ENCODE measurements around the gene TLL1.

The TLL1 gene

GRCh38 chr4:166143227-166143626 lies 270.2 kb downstream of the TLL1 start:
- FAIRE-seq (no peak), DNase-seq (ENCODE audit: low spot score) (peak; percentile 50)

DNA sequence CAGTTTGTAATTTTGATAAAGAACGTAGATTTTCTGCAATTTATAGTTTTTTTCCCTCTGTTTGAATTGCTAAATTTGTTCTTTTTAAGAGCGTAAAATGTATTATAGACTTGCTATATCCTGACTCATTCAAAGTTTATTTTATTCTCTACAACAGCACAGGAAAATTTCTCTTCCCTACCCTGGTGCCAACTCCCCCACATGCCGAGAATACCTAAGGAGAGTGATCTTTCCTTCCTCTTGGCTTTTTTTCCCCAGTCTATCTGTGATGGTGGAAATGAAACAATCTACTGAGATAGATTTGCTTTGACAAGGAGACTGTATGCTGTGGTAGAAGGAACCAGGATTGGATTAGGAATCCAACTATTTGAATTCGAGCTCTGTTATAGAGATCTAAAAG lies 271.6 kb downstream of the TLL1 start:
- no peak for FAIRE-seq

DNA sequence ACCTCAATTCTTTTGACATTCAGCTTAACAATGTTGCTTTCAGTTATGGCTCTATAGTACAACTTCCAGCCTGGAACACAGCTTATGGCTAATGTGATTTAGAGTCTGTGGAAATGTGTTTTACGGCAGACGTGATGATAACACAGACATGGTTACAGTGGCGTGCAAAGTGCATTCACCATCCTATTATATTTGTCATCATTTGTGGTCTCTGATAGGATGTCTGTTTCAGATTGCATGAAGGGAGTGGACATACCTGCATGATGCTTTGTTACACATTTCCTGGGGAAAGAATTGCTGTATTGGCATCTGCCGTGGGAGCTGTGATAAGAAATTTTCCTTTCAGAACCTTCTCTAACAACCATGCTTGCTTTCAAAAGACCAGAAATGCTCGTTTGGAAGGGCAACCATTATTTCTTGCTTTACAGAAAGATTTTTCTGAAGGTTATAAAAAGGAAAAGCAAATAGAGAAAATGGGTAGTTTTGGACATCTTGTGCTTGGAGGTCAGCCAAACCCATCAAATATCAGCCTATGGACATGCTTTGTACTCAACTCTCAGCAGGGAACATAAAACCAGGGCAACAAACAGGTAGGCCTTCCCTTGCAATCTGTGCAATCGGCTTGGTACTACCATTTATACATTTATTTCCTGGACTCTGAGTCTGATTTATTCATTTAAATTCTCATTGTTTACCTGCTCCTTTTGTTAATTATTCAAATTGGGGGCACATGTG lies 273.9 kb downstream of the TLL1 start:
- FAIRE-seq = no peak
- DNase-seq (ENCODE audit: low spot score) = no peak

More for the DNA sequence above, 271.6 kb downstream of the TLL1 start:
- peak; percentile 23 for DNase-seq (ENCODE audit: low spot score)
